Loucy (cell line): ENCODE results near the gene KLHL30.

Experiments
- H2AFZ ChIP-seq: fragments of 200-600 bp; sonication (generic); 2 replicates; pipeline ENCODE4 v1.6.0; 2016; ENCODE audit warnings: antibody characterized with exemption, mild to moderate bottlenecking, low read length, moderate library complexity
- H3F3A ChIP-seq: fragments of 200-600 bp; 2 replicates; pipeline ENCODE4 v1.6.0; 2016; ENCODE audit warnings: antibody characterized with exemption, low read depth, mild to moderate bottlenecking
- H3K27me3 ChIP-seq: fragments of 200-600 bp; sonication (generic); 2 replicates; pipeline ENCODE4 v1.6.1; 2014; ENCODE audit warnings: low read length, mild to moderate bottlenecking; ENCODE audit not compliant: insufficient read depth, poor library complexity, severe bottlenecking
- H3K36me3 ChIP-seq: fragments of 200-600 bp; sonication (generic); 2 replicates; pipeline ENCODE4 v1.6.1; 2016; ENCODE audit warnings: low read length; ENCODE audit not compliant: insufficient read depth
- H3K4me1 ChIP-seq: fragments of 200-600 bp; sonication (generic); 2 replicates; pipeline ENCODE4 v1.5.1; 2014; ENCODE audit warnings: low read length, mild to moderate bottlenecking; ENCODE audit not compliant: insufficient read depth, poor library complexity, severe bottlenecking
- H3K4me2 ChIP-seq: fragments of 200-600 bp; sonication (generic); 2 replicates; pipeline ENCODE4 v1.6.0; 2014; ENCODE audit warnings: antibody characterized with exemption, low read length, low read depth, mild to moderate bottlenecking; ENCODE audit not compliant: poor library complexity, severe bottlenecking
- H3K4me3 ChIP-seq: fragments of 200-600 bp; sonication (generic); 2 replicates; pipeline ENCODE4 v1.5.1; 2014; ENCODE audit warnings: low read length, mild to moderate bottlenecking, mixed read lengths; ENCODE audit not compliant: poor library complexity, severe bottlenecking
- H3K79me2 ChIP-seq: fragments of 200-600 bp; sonication (generic); 2 replicates; pipeline ENCODE4 v1.6.1; 2014; ENCODE audit warnings: low read length; ENCODE audit not compliant: insufficient read depth
- H3K9ac ChIP-seq: fragments of 200-600 bp; sonication (generic); 2 replicates; pipeline ENCODE4 v1.6.0; 2014; ENCODE audit warnings: mild to moderate bottlenecking, low read depth, low read length, moderate library complexity; ENCODE audit not compliant: poor library complexity, severe bottlenecking
- H3K9me2 ChIP-seq: fragments of 200-600 bp; sonication (generic); replicated peaks from 2 replicates; pipeline ENCODE4 v1.6.1; 2016; ENCODE audit warnings: low read depth, low read length, mixed read lengths
- H3K9me3 ChIP-seq: fragments of 200-600 bp; sonication (generic); 2 replicates; pipeline ENCODE4 v1.6.1; 2014; ENCODE audit warnings: mild to moderate bottlenecking, antibody characterized with exemption, low read length, low read depth; ENCODE audit not compliant: insufficient read depth
- H4K20me1 ChIP-seq: fragments of 200-600 bp; sonication (generic); 2 replicates; pipeline ENCODE4 v1.6.0; 2014; ENCODE audit warnings: antibody characterized with exemption, low read length, mild to moderate bottlenecking; ENCODE audit not compliant: insufficient read depth, poor library complexity, severe bottlenecking
- EZH2phosphoT487 ChIP-seq: fragments of 200-600 bp; IDR thresholded peaks from 2 replicates; pipeline ENCODE4 v1.6.1; 2018; ENCODE audit warnings: antibody characterized with exemption, mild to moderate bottlenecking, moderate library complexity, borderline replicate concordance
- TF ChIP-seq, protein P1 (sequence below): fragments of 200-600 bp; sonication (generic); conservative IDR thresholded peaks from 2 replicates; pipeline ENCODE4 v1.5.1; 2014; ENCODE audit warnings: mild to moderate bottlenecking, antibody characterized with exemption, low read length

The KLHL30 gene

DNA sequence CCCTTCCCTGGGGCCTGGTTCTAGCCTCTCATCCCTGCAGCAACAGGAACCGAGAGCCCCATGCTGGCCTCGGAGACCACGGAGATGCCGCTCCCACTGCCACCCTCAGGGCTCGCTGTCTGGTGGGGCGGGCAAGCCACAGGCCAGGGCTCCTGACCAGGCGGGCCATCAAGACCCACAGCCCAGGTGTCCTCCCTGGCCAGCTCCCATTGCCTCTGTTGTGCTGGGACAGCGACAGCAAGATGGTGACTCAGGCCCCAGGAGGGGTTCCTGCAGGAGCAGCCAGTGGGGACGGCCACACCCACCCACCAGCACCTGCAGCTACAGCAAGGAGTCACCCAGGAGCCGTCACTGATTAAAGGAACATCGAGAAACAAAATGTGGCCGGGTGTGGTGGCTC is 7.4 kb downstream of the KLHL30 start:
- Histone ChIP-seq H3K4me2 (no peak overlapping the region), H3K36me3 (no peaks in the 10 kb centered on the region), H3K9ac (no peak overlapping the region), H3K4me1 (peaks cover 16% of the 10 kb centered on the region), H3K79me2 (no peaks in the 10 kb centered on the region), H3K4me3 (no peak overlapping the region), H3F3A (no peaks in the 10 kb centered on the region), H3K9me2 (no peaks in the 10 kb centered on the region), H3K9me3 (no peaks in the 10 kb centered on the region), H3K27me3 (no peaks in the 10 kb centered on the region), H2AFZ (no peak overlapping the region), H4K20me1 (no peaks in the 10 kb centered on the region)
- TF ChIP-seq, protein P1, sequence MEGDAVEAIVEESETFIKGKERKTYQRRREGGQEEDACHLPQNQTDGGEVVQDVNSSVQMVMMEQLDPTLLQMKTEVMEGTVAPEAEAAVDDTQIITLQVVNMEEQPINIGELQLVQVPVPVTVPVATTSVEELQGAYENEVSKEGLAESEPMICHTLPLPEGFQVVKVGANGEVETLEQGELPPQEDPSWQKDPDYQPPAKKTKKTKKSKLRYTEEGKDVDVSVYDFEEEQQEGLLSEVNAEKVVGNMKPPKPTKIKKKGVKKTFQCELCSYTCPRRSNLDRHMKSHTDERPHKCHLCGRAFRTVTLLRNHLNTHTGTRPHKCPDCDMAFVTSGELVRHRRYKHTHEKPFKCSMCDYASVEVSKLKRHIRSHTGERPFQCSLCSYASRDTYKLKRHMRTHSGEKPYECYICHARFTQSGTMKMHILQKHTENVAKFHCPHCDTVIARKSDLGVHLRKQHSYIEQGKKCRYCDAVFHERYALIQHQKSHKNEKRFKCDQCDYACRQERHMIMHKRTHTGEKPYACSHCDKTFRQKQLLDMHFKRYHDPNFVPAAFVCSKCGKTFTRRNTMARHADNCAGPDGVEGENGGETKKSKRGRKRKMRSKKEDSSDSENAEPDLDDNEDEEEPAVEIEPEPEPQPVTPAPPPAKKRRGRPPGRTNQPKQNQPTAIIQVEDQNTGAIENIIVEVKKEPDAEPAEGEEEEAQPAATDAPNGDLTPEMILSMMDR: no peak
- no peak for TF ChIP-seq EZH2phosphoT487

DNA sequence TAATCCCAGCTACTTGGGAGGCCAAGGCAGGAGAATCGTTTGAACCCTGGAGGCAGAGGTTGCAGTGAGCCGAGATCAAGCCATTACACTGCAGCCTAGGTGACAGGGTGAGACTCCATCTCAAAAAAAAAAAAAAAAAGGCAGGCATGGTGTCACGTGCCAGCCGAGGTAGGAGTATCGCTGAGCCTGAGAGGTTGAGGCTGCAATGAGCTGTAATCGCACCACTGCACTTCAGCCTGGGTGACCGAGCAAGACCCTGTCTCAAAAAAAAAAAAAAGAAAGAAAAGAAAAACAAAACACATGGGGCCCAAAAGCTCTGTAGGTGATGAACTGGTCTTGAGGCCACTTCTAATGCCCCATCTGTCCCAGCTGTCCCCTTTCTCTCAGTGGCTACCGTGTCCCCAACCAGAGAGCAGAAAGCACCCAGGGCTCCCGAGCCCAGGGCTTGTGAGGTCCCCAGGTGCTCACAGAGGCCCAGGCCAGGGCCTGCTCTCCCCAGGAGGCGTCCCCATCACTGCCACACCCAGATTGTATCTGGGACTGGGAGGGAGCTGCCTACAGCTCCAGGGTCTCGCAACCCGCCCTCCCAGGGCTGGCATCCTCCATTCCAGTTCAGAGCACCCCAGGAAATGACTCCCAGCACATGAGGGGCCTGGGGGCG is 8.5 kb downstream of the KLHL30 start:
- no peak overlapping the region for H3K9ac ChIP-seq
- TF ChIP-seq, protein P1: no peak
- no peak for TF ChIP-seq EZH2phosphoT487
- no peaks in the 10 kb centered on the region for H3K36me3 ChIP-seq
- no peaks in the 10 kb centered on the region for H4K20me1 ChIP-seq
- H3F3A ChIP-seq: no peaks in the 10 kb centered on the region
- H2AFZ ChIP-seq: no peak overlapping the region
- H3K4me2 ChIP-seq: no peak overlapping the region
- H3K79me2 ChIP-seq: no peaks in the 10 kb centered on the region
- no peaks in the 10 kb centered on the region for H3K27me3 ChIP-seq
- peaks cover 4% of the 10 kb centered on the region for H3K4me1 ChIP-seq
- no peaks in the 10 kb centered on the region for H3K9me2 ChIP-seq
- H3K4me3 ChIP-seq: no peak overlapping the region
- no peaks in the 10 kb centered on the region for H3K9me3 ChIP-seq

DNA sequence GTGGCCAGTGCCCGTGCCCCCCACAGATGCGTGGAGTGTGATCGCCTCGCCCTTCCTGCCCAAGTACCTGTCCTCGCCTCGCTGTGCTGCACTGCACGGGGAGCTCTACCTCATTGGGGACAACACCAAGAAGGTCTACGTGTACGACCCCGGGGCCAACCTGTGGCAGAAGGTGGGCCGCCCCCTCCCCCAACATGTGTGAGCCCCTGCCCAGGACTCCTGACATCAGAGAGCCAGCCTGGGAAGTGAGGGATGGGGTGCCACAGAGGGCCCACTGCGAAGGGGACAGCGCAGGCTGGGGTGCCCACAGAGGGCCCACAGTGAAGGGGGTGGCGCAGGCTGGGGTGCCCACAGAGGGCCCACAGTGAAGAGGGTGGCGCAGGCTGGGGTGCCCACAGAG is 10.5 kb downstream of the KLHL30 start:
- H2AFZ ChIP-seq: no peak overlapping the region
- H3K9me2 ChIP-seq: no peaks in the 10 kb centered on the region
- H3K4me2 ChIP-seq: no peak overlapping the region
- H3K9me3 ChIP-seq: no peaks in the 10 kb centered on the region
- TF ChIP-seq, protein P1: no peak
- no peak for TF ChIP-seq EZH2phosphoT487
- no peaks in the 10 kb centered on the region for H4K20me1 ChIP-seq
- no peak overlapping the region for H3K9ac ChIP-seq
- no peaks in the 10 kb centered on the region for H3F3A ChIP-seq
- H3K27me3 ChIP-seq: no peaks in the 10 kb centered on the region
- no peaks in the 10 kb centered on the region for H3K79me2 ChIP-seq
- no peak overlapping the region for H3K4me3 ChIP-seq
- no peaks in the 10 kb centered on the region for H3K4me1 ChIP-seq
- no peaks in the 10 kb centered on the region for H3K36me3 ChIP-seq
